Ishikawa (cell line): ENCODE results near the gene ATXN7.
A peak's percentile ranks its signal among the peaks of the same experiment; 100 is the strongest.

Experiments used
- CEBPB ChIP-seq: IDR thresholded peaks from 2 replicates; pipeline ENCODE4 v1.6.1; 2012
- CREB1 ChIP-seq: IDR thresholded peaks from 2 replicates; pipeline ENCODE4 v1.6.1; 2012; ENCODE audit warnings: low read depth
- EGR1 ChIP-seq: IDR thresholded peaks from 2 replicates; pipeline ENCODE4 v1.6.1; 2012
- EP300 ChIP-seq: IDR thresholded peaks from 2 replicates; pipeline ENCODE4 v1.6.1; 2012; ENCODE audit warnings: borderline replicate concordance
- FOXM1 ChIP-seq: IDR thresholded peaks from 2 replicates; pipeline ENCODE4 v1.6.1; 2012; ENCODE audit warnings: low read depth, borderline replicate concordance
- NFIC ChIP-seq: IDR thresholded peaks from 2 replicates; pipeline ENCODE4 v1.6.1; 2012
- RAD21 ChIP-seq: IDR thresholded peaks from 2 replicates; pipeline ENCODE4 v1.6.1; 2012; ENCODE audit warnings: low read depth
- TAF1 ChIP-seq: IDR thresholded peaks from 2 replicates; pipeline ENCODE4 v1.6.1; 2012; ENCODE audit warnings: low read depth, mild to moderate bottlenecking
- TCF12 ChIP-seq: IDR thresholded peaks from 2 replicates; pipeline ENCODE4 v1.6.1; 2012; ENCODE audit warnings: low read depth
- TEAD4 ChIP-seq: IDR thresholded peaks from 2 replicates; pipeline ENCODE4 v1.6.1; 2012
- YY1 ChIP-seq: IDR thresholded peaks from 2 replicates; pipeline ENCODE4 v1.6.1; 2012; ENCODE audit warnings: low read depth
- ZBTB7A ChIP-seq: IDR thresholded peaks from 2 replicates; pipeline ENCODE4 v1.6.1; 2012; ENCODE audit warnings: low read depth
- TF ChIP-seq, protein P1 (sequence below): IDR thresholded peaks from 2 replicates; pipeline ENCODE4 v1.6.1; 2012; ENCODE audit warnings: low read depth, mild to moderate bottlenecking
- TF ChIP-seq, protein P2 (sequence below): IDR thresholded peaks from 2 replicates; pipeline ENCODE4 v1.6.1; 2012
- TF ChIP-seq, protein P3 (sequence below): IDR thresholded peaks from 2 replicates; pipeline ENCODE4 v1.6.1; 2012

Gene ATXN7

DNA sequence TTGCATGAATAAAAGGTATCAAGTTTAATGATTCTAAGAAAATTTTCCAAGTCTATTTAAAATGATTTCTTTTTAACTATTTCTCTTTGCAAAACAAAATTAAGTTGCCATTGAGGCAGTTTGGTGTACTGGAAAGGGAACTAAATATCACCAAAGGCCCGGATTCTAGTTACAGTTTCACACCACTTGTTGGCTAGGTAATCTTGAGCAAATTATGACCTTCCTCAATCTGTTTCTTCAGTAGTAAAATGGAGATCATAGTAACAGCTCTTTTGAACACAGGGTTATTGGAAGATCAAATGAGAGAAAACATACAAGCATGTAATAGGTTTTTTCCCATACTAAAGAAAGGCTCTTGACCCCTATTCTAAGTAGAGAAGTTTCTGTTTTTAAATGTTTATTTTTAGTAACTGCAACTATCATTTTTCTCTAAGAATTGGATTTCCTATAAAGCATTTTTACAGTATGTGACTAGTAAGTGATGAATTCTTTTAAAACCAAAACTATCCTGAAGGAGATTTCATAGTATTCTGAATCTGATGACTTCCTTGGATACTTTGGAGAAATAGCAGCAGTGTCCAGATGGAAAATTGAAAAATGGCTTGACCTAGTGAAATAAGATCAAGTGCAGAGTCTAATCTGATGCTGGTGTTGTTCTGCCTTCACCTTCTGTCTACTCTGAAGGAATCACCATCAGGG is 32.8 kb downstream of the ATXN7 start:
- TF ChIP-seq TAF1 (no peak), NFIC (no peak)

DNA sequence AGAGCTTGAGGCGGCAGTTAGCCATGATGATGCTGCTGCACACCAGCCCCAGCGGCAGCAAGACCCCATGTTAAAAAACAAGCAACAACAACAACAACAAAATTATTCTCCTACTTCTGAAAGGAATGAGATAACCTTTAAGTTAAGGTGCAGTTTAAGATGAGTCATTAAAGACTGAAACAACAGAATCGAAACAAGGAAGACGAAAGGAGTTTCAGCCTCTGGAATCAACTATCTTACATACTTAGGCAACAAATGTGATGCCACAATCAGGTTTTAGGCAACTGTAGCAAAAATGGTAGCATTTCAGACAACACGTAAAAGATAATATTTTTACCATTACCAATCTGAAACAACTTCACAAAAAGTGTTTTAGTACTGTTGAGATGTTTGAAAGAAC is 36.3 kb downstream of the ATXN7 start:
- TF ChIP-seq CREB1 (no peak), TCF12 (no peak), ZBTB7A (no peak), TEAD4 (no peak), TAF1 (no peak), RAD21 (no peak), EP300 (no peak), CEBPB (no peak), NFIC (no peak), EGR1 (no peak), FOXM1 (no peak), YY1 (no peak)
- TF ChIP-seq, protein P1, sequence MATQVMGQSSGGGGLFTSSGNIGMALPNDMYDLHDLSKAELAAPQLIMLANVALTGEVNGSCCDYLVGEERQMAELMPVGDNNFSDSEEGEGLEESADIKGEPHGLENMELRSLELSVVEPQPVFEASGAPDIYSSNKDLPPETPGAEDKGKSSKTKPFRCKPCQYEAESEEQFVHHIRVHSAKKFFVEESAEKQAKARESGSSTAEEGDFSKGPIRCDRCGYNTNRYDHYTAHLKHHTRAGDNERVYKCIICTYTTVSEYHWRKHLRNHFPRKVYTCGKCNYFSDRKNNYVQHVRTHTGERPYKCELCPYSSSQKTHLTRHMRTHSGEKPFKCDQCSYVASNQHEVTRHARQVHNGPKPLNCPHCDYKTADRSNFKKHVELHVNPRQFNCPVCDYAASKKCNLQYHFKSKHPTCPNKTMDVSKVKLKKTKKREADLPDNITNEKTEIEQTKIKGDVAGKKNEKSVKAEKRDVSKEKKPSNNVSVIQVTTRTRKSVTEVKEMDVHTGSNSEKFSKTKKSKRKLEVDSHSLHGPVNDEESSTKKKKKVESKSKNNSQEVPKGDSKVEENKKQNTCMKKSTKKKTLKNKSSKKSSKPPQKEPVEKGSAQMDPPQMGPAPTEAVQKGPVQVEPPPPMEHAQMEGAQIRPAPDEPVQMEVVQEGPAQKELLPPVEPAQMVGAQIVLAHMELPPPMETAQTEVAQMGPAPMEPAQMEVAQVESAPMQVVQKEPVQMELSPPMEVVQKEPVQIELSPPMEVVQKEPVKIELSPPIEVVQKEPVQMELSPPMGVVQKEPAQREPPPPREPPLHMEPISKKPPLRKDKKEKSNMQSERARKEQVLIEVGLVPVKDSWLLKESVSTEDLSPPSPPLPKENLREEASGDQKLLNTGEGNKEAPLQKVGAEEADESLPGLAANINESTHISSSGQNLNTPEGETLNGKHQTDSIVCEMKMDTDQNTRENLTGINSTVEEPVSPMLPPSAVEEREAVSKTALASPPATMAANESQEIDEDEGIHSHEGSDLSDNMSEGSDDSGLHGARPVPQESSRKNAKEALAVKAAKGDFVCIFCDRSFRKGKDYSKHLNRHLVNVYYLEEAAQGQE: no peak
- TF ChIP-seq, protein P2, sequence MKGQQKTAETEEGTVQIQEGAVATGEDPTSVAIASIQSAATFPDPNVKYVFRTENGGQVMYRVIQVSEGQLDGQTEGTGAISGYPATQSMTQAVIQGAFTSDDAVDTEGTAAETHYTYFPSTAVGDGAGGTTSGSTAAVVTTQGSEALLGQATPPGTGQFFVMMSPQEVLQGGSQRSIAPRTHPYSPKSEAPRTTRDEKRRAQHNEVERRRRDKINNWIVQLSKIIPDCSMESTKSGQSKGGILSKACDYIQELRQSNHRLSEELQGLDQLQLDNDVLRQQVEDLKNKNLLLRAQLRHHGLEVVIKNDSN: no peak
- TF ChIP-seq, protein P3, sequence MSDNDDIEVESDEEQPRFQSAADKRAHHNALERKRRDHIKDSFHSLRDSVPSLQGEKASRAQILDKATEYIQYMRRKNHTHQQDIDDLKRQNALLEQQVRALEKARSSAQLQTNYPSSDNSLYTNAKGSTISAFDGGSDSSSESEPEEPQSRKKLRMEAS: no peak

GRCh38 chr3:63900459-63900858 is 36.8 kb downstream of the ATXN7 start:
- TF ChIP-seq NFIC (peak; percentile 60), CREB1 (no peak)

GRCh38 chr3:63905731-63906620 is 42.3 kb downstream of the ATXN7 start:
- TF ChIP-seq CREB1 (no peak), FOXM1 (no peak), CEBPB (no peak), TAF1 (no peak), EP300 (no peak), ZBTB7A (no peak), RAD21 (no peak)
- TF ChIP-seq, protein P2: no peak
- TF ChIP-seq, protein P1: no peak
- TF ChIP-seq, protein P3: no peak

DNA sequence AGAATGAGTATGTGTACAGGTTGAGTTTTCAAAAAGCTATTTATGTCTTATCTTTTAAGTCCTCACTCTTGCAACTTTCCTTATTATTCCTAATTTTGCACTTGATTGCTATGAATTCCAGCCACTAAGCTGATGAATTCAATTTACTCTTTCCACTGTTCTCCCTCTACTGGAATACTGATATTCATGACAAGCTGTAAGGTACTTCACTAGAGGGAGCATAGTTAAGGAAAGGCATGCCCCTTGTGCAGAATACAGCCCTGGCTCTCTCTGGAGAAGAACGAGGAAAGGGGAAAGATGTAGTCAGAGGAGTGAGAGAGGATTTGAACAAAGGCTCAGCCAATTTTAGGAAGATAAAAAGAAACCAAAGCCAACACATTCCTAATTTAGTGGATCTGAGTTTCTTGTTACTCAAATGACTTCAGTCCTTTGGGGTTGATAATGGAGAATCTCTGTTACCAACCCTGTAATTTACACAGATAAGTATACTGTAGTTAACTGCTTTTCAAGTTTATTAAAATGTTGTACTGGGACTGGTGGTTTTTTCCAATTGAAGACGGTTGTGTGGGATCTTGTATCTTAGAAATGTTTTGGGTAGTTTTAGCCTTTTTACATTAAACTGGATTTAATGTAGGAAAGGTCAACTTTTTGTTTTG is 44.5 kb downstream of the ATXN7 start:
- TF ChIP-seq EGR1: no peak
- TF ChIP-seq CREB1: no peak
- no peak for TF ChIP-seq TEAD4

DNA sequence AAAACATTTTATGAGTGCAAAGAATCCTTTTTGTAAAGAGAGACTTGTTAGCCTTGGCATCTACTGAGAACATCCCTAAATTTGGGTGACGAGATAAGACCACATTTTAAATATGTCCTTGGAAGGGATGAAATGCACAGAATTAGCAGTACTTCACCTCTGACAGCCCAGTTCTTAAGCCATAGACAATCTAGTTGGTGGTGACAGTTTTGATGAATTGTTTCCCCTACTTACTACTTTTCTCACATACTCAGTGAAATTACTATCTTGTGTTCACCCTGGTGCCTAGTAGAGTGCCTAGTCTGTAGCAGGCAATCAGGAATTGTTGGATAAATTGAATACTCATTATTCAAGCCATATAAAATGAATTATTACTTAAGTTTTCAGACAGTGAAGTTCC is 45.1 kb downstream of the ATXN7 start:
- TF ChIP-seq, protein P1: no peak
- no peak for TF ChIP-seq TAF1
- no peak for TF ChIP-seq CEBPB
- TF ChIP-seq, protein P3: no peak
